Muscle of back (tissue), 11 donors: ENCODE data around the gene TSHZ3. TPM values are rescaled to one million over a fixed set of nuclear protein-coding genes. Genes with fewer than 3 reads are reported as not detected.

Experiments used
- DNase-seq, 3 donors: peaks; one replicate each; pipeline versions ENCODE4 v3.0.0 to v3.0.0-alpha.2; 2013
- polyA plus RNA-seq, 10 donors: library from polyadenylated mRNA; unstranded; fragments of 120-200 nt; gene quantifications; one replicate each; pipeline ENCODE4 v1.2.1, GENCODE V29; 2013; ENCODE audit not compliant: insufficient read length in 10 of 10

The TSHZ3 gene
- polyA plus RNA-seq, 10 donors, result 13.7 to 18.5 (median 15.9) TPM

DNA sequence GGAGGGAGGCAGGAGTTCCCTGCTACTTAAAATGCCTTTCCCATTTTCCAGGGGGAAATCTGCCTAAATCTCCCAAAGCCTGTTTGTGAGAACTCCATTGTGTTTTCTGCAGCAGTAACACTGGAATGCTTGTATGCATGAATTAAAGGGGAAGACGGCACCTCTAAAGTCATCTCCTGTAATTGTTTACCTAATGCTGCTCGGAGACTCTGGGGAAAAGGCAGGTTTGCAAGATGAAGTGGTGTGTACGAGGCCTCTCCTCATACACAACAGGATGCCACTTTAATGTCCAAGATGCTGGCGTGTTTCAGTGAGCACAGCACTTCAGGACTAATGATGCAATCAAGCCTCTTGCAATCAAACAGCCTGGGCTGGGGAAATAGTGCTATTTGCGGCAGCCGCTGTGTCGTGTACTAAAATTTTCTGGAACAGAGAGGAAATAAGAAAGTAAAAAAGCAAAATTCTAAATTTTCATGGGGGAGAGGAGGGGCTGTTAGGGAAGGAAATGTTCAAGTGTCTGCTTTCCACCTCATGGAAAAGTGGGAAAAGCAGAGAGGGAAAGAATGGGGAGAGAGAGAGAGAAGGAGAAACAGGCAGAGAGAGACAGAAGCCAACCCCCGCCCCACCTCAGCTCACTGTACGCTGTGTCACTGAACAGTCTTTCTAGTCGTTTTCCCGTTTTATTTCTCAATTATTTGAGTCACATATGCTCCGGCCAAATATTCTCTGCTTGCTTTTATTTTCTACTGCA is 32.9 kb downstream of the TSHZ3 start:
- DNase-seq, result peak; percentile 41 to 76 (median 44)

DNA sequence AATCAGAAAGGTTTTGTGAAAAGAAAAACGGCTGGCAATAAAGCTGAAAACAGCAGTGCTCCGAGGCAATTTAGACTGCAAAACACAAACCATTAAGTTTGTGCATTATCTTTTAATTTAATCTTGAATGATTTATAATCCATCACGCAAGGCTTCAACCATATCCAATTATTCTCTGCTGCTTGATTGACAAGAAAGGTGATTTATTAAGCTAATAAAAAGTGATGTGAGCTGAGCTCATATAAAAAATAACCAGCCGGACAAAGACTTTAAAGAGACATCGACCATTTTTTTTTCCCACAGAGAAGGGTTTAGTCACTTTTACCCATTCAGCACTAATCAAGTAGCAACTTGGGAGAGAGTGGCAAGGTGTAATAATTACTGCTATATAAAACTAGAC is 33.6 kb downstream of the TSHZ3 start:
- no peak for DNase-seq

DNA sequence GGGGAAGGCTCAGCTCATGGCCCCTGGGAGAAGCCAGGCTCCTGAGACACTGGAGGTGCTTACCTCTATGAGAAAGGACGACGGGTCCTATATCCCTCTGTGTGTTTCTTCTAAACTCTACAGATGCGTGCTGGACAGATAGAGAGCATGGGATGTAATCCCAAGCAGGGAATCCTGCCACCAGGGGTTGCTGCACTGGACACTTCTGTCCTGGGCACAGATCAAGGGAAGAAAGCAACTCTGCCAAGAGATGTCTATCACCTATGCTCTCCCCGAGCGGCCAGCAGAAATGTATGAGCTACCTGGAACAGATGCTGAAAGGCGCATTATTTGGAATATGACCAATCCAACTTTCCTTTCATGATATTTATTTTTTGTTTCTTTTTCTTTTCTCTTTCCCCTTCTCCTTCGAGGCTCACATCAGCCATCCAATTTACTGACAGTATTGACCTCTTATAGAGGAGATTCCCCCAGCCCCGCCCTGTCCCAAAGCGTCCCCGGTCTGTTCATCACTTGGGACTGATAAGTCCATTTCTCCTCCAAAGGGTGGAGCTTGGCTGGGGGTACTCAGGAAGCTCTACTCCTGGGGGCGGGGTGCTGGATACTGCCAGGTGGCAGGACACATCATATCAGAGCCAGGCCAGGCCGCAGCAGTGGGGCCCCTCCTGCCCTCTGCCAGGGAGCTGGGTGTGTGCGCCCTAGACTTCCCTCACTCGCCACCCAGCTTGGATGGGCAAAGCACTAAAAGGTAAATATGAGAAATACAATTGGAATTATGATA is 34.2 kb downstream of the TSHZ3 start:
- DNase-seq, result peak in 1 of 3 donors; percentile 32

DNA sequence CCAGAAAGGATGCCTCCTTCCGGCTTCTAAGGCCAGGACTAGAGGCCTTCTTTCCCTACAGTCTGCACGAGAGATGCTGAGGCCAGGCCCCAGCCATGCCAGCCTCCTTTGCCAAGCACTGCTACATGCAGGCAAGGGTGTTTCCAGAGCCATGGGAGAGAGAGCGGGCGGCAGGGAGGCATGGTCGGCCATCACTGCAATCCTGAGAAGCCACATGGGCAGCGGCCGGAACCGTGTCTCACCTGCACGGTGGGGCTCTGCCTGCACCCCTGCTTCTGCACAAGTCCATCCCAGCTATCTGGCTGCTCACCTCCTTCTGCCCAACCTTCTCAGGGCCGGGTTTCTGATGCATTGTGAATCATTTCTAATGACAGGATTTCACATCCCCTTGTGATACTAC is 35.1 kb downstream of the TSHZ3 start:
- no peak for DNase-seq

DNA sequence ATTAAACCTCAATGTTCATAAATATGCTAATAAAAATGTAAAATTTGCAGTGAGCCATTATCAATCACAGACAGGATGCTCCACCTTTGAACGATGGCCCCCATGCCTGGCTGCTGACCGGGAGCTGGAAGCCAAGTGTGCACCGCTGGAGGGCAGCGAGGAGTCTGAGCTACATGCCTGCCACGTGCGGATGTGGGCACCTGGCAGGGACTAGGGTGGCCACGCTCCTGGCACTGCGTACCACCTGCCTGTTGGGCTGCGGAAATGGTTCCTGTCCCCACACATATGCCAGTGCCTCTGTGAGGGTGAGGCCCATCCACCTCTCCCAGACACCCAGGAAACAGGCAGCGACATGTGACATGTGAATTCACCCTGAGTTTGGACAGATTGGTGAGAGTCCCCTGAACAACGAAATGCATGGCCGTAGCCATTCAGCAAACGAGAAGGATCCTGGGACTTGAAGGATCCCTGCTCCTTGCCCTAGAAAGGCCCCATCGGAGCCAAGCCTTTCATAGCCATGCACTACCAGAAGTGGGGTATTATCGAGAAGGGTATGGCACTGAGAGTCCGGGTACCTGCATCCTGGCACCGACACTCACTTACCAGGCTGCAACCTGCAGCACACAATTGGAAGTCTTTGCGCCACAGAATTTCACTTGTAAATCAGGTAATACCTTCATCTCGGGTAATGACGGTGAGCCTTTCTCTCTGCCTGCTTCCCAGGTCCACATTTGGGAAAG is 35.8 kb downstream of the TSHZ3 start:
- DNase-seq, result no peak

DNA sequence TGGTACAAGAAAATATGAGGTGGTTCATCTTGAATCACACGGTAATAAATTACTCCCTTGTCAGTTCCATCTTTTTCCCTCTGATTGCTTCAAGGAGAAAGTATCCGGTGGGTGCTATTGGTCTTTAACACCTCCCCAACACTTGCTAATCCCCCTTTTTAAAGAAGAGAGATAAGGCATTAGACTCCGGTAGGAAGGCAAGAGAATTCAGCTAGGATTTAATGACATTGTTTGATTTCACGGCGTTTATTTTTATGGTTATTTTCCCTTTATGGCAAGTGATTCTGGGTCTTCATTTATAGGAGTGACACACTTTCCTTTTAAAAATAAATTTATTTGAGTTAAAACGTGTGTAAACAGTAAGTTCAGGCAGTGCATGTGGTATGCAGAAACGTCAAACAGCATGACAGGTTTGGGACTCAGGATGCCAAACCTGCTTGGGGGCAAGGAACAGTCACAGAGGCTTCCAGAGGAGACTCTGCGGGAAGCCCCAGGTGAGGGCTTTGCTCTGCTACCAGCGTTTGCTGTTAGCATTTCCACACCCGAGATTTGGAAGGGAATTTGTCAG is 36.5 kb downstream of the TSHZ3 start:
- DNase-seq, result no peak

DNA sequence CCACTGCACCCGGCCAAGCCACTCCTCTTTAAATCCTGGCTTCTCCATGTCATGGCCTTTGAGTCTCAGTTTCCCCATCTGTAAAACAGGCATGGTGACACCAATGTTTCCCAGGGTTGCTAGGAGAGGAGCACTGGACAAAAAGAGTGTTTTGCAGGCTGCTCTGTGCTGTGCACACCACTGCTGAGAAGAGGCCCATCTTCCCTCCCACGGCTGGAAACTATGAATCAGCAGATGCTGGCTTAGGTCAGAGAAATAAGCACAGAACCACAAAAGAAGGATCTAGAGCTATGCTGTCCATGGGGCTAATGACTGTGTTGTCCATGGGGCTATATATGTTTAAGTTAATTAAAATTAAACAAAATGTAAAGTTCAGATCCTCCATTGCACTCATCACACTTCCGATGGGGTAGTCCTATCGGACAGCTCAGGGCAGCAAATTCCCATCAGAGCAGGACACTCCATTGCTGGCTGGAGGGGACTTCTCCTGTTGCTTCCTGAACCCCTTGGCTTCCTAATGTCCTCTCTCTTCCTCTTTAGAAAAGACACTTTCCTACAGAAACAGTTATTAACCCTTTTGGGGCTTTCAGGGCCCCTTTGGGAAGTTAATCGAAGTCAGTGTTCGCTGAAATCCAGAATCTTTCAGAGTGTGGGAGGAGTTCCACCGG is 37.1 kb downstream of the TSHZ3 start:
- DNase-seq, result peak; percentile 55 to 81 (median 70)

DNA sequence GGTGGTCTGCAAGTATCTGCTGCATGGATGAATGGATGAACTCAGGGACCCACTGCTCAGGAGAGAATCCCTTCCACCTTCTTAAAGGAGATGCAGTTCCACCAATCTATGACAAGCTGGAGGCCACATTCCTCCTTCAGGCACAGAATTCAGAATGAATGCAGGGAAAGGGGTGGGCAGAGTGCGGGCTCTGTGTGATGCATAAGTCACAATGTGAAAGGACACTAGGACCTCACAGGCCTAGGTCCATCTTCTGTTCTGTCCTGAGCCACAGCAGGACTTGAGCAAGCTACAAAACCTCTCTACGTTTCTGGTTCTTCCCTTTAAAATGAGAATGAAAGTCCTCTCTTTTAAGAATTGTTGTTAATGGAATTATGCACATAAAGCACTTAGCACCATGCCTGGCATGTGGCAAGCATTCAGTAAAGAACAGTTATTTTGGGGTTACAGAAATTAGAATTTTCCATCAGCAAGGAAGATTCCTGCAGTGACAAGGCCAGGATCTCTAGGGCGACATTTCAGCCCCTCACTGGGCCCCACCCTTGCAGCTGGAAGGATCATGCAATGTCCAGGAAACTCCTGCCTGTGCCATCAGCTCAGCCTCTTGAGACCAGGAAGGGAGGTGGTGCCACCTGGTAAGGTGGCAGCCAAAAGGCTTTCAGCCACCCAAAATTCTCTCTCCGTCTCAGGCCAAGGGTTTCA is 38.7 kb downstream of the TSHZ3 start:
- DNase-seq, result no peak

DNA sequence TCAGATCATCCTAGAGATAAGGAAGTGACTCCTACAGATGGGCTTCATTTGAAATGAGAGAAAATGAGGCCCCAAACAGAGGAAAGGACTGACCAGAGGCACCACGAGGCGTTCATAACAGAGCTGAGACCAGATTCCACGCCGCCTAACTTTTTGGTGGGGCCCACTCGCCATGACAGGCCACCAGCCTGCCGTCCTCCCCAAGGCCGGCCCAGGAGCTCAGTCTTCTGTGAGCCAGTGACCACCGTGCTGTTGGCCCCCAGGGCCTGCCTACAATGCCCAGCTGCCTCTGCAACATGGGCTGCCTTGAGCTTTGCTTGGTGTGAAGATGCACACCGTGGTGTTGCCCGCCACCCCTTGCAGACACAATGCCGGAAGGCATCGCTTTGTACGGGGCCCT is 40.5 kb downstream of the TSHZ3 start:
- DNase-seq, result no peak

DNA sequence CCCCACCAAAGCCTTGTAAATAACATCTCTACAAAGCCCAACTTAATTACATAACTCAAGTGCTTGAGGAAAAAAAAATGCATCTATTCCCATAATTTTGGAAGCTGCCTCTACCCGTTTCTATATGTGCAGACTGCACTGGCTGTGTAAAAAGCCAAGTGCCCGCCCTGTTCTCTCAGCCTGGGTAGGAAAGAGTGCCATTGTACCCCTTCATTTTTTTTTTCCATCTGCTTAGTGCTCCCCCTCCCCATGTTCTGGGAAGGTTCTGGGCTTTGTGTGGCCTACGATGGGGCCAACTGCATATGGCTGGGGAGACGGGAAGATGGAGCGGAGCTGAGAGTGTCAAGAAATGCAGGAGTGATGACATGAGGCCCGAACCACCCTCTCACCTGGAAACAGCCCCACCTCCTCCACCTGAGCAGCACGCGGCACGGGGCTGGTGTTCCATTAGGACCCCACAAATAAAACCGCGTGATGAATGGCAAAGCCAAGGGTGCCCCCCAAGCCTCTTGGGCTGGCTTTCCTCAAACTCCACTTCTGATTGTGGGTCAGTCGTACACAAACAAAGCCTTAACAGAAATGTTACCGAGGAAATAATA is 42.1 kb downstream of the TSHZ3 start:
- DNase-seq, result no peak

DNA sequence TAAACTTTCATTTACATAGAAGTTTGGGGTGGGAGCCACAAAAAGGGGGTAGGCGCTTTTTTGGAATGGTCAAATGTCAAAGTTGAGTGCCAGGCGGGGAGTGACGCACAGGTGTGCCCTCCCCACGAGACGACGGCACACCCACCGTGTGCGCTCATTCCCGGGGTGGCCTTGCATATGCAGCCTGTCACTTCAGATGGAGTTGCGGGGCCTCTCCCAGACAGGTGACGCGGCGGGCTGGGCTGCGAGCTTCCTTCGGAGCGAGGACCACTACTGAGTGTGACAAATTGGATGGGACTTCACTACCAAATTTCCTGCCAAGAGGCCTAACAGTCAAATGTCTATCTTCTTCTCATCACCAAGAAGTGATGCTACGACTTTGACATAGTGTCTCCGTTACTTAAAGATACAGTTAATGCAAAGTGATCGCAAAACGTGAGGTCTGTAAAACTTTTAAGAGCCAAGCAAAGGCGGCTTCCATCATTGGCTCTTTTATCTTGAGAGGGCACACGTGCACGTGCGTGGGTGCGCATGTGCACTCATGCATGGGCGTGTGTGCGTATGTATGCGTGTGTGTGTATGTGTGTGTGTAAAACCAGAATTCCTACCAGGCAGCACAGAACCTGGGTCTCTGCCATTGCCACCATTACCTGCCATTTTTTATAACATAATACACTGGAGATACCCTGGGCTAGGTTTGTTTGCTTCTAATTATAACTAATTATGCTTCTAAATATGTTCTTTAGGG is 43.1 kb downstream of the TSHZ3 start:
- DNase-seq, result no peak

DNA sequence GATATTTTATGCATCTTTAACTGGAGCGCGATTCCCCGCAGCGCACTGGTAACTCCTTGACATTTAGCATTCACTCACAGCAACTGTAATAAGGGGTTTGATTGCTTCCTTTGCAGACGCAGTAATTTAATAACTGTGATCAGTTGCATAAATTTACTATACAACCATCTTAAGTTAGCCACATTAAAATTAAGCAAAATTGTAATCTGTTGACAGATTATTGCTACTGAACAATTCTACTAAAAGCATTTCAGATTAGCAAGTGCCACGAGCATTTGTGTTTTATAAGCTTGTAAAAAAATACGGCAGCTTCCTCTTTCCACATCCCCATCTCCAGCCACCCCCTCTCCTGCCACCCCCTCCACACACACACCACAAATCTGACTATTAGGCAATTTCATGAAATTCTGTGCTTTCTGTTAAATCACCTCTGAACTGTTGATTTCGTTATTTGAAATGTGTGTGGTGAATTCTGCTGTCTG is 44.4 kb downstream of the TSHZ3 start:
- no peak for DNase-seq

DNA sequence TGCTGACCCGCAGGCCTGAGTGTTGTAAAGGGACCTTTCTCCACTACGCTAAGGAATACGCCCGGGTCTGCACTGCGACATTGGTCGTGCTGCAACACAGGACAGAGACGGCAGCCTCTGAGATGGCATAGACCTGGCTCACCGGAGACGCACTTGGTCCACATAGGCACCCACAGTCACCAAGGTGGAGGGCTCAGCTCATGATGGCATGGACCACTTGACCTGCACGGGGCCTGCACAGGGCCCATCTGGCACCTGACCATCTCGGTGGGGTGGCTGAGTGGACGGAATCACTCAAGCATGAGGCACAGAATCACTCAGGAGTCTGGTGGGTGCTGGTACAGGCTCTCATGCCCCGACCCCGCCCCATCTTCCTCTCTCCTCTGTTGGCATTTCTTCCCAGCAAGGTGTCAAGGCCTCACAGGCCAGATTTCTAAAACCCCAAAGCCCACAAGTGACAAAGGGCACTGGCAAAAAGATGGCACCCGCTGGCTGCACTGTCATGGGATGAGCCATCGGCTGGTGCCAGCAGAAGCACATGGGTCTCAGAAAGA is 45.9 kb downstream of the TSHZ3 start:
- no peak for DNase-seq

DNA sequence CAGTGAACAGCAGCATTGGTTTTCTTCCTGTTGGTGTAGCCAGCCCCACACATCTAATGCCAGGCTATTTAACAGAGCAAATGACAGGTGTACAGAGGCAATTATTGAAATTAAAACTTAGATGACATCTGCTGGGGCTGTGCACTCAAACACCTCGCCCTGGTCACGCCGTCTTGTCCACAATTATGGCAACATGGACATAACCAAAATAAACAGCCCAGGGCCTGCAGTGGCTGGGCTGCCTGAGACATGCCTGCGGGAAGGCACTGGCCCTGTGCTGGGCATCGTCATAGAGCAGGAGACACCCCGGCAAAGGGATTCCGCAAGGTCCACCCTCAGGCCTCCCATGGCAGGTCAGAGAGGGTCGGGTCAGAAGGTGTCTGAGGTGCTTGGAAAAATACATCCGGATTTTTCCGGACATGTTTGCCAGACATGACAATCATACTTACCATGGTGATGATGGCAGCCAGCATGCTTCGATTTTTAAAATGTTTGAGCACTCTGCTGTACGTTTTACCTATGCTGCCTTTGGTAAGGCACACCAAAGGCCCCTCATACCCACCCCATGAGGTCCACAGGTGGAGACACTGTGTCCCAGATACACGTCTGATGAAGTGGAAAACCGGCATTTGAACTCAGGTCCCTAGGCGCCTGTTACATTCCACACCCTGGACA is 47.8 kb downstream of the TSHZ3 start:
- no peak for DNase-seq

DNA sequence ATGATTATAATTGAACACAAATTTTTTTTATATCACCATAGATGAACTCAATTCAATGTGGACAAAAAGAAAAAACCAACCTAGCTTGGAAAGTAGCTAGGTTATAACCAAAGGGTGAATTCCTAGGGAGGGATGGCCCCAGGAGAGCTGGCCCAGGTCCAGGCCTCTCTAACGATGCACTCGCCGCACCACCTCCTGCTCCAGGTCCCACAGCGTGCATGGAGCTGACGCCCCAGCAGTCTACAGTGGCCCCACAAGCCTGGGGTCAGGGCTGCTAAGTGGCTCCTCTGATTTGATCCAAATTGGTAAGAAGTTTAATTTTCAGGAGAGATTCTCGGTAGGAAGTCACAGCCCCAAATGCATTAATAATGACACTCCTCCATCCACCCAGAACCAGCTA is 48.8 kb downstream of the TSHZ3 start:
- no peak for DNase-seq

DNA sequence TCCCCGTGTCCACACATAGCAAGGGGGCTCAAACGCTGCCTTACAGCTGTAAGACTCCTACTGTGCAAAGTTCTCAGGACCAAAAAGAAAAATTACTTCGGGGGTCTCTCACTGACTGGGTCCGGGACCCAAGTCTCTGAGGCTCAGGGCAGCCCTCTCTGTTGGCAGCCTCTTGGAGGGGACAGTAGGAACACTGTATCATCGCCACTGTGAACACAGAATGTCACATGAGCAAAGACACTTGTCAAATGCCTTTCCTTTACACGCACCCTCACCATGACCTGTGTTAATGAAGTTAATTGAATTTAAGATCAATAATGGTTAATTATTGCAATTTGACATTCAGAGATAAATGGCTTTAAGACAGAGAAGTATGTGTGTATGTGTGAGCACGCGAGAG is 49.6 kb downstream of the TSHZ3 start:
- no peak for DNase-seq

DNA sequence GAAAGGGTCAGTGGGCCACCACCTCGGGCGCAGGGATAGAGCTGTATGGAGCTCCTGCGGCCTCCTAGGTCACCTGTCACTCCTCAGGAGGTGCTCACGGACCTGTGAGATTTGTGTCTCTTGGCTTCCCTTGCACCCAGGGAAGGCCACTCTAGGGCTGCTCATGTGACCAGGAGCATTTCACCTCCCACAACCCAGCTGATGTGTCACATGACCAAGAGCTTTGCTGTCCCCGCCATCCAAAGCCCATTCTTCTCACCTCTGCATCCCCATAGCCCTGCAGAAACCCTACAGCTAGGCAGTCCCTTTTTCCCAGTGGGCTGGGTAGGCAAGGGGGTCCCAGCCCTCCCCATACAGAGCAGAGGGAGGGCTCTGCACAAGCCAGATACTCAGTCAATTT is 51.2 kb downstream of the TSHZ3 start:
- no peak for DNase-seq

DNA sequence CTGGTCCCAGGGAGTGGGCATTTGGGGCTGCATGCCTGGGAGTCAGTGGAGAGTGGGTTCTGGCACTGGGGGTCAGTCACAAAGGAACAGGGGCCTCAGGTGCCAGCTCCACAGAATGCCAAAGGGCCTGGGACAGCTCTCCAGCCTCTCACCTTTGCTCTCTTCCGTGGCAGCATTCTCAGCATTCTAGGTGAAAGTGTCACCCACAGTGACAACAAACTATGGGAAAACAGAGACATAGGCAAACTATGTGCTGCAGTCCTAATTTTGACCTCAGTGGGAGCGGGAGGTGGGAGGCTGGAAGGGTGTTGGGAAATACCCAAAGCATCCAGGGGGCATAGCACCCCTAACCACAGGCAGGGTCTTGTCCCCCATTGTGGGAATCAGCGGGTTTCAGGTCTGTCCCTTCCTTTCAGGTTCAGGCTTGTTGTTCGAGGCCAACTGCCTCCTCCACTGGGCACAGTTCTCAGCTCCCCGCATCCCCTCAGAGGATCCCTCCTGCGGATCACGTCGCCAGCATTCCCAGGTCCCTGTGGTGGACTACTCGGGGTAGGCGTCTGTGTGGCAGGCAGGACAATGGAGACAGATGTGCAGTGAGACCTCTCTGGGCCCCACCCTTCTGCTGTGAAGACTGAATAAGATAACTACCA is 52.4 kb downstream of the TSHZ3 start:
- no peak for DNase-seq
